CD14-positive monocyte (primary cell): ENCODE measurements around the gene RDX. TPM values are rescaled to one million over a fixed set of nuclear protein-coding genes. Genes with fewer than 3 reads are reported as not detected.
A peak's percentile ranks its signal among the peaks of the same experiment; 100 is the strongest.

Experiments
- DNase-seq, 3 donors: peaks; one replicate each; pipeline ENCODE4 v3.0.0-alpha.2; 2011 to 2022
- H2AFZ ChIP-seq: 2 replicates; pipeline ENCODE4 v1.6.0; 2012; ENCODE audit warnings: mild to moderate bottlenecking, low read depth, low read length, inconsistent platforms; ENCODE audit not compliant: insufficient read depth, poor library complexity, severe bottlenecking
- H3K27ac ChIP-seq, 2 donors: 1 replicate in 1 of 2; 2 replicates in 1 of 2; pipeline ENCODE4 v1.5.1; 2012 to 2013; ENCODE audit warnings: low read length in 2 of 2, control low read depth in 1 of 2, inconsistent platforms in 1 of 2, low read depth in 1 of 2, mild to moderate bottlenecking in 1 of 2
- H3K27me3 ChIP-seq, 2 donors: one replicate each; pipeline versions ENCODE4 v1.6.0 to v1.6.1; 2011 to 2013; ENCODE audit warnings: low read length in 2 of 2; ENCODE audit not compliant: control insufficient read depth in 2 of 2, insufficient read depth in 2 of 2
- H3K36me3 ChIP-seq, 2 donors: replicated peaks in 1 of 2; 1 replicate in 1 of 2; 2 replicates in 1 of 2; pipeline versions ENCODE4 v1.5.1 to v1.6.1; 2012 to 2013; ENCODE audit warnings: low read length in 2 of 2, control low read depth in 1 of 2, inconsistent platforms in 1 of 2, mild to moderate bottlenecking in 1 of 2; ENCODE audit not compliant: insufficient read depth in 2 of 2, control insufficient read depth in 1 of 2
- H3K4me1 ChIP-seq, 2 donors: 1 replicate in 1 of 2; 2 replicates in 1 of 2; pipeline versions ENCODE4 v1.5.1 to v1.6.1; 2012 to 2013; ENCODE audit warnings: low read length in 2 of 2, control low read depth in 1 of 2, inconsistent platforms in 1 of 2, mild to moderate bottlenecking in 1 of 2, moderate library complexity in 1 of 2; ENCODE audit not compliant: insufficient read depth in 2 of 2, control insufficient read depth in 1 of 2
- H3K4me2 ChIP-seq: replicated peaks from 2 replicates; pipeline ENCODE3; 2012; ENCODE audit warnings: low read length, moderate library complexity, mild to moderate bottlenecking; ENCODE audit not compliant: poor library complexity, severe bottlenecking; ENCODE audit errors: extremely low read depth
- H3K4me3 ChIP-seq, 3 experiments: fragments of 200-600 bp in 1 of 3; sonication (generic) in 1 of 3; replicated peaks in 1 of 3; 1 replicate in 2 of 3; 2 replicates in 1 of 3; pipeline ENCODE4 v1.5.1; 2011 to 2013; ENCODE audit warnings: low read length in 3 of 3, mild to moderate bottlenecking in 3 of 3, control low read depth in 2 of 3, low read depth in 2 of 3, inconsistent platforms in 1 of 3, moderate library complexity in 1 of 3
- H3K79me2 ChIP-seq: 2 replicates; pipeline ENCODE4 v1.6.0; 2012; ENCODE audit warnings: mild to moderate bottlenecking, control low read depth, inconsistent platforms, low read length, moderate library complexity; ENCODE audit not compliant: insufficient read depth
- H3K9ac ChIP-seq: 2 replicates; pipeline ENCODE4 v1.6.0; 2017; ENCODE audit warnings: low read length, mild to moderate bottlenecking; ENCODE audit not compliant: insufficient read depth, poor library complexity, severe bottlenecking
- H3K9me3 ChIP-seq, 2 donors: replicated peaks in 1 of 2; 1 replicate in 1 of 2; 2 replicates in 1 of 2; pipeline versions ENCODE4 v1.5.1 to v1.6.1; 2012 to 2013; ENCODE audit warnings: low read length in 2 of 2, control low read depth in 1 of 2; ENCODE audit not compliant: control insufficient read depth in 1 of 2, insufficient read depth in 1 of 2
- H4K20me1 ChIP-seq: 2 replicates; pipeline ENCODE4 v1.6.0; 2012; ENCODE audit warnings: mild to moderate bottlenecking, low read length, control low read depth, moderate library complexity; ENCODE audit not compliant: insufficient read depth
- H3K27ac Mint-ChIP-seq, 7 donors: one replicate each; pipeline ENCODE4 v1.8.0; 2020; ENCODE audit warnings: mild to moderate bottlenecking in 7 of 7, mixed read lengths in 7 of 7, moderate library complexity in 6 of 7, inconsistent platforms in 2 of 7
- H3K27me3 Mint-ChIP-seq, 3 donors: one replicate each; pipeline ENCODE4 v1.8.0; 2021 to 2022; ENCODE audit warnings: low read depth in 3 of 3, mild to moderate bottlenecking in 3 of 3, mixed read lengths in 3 of 3, moderate library complexity in 3 of 3, inconsistent platforms in 1 of 3
- H3K36me3 Mint-ChIP-seq, 2 donors: one replicate each; pipeline ENCODE4 v1.8.0; 2020; ENCODE audit warnings: mixed read lengths in 2 of 2, inconsistent platforms in 1 of 2, mild to moderate bottlenecking in 1 of 2
- H3K4me1 Mint-ChIP-seq: one replicate; pipeline ENCODE4 v1.8.0; 2020; ENCODE audit warnings: mild to moderate bottlenecking, mixed read lengths
- H3K4me3 Mint-ChIP-seq, 2 donors: one replicate each; pipeline ENCODE4 v1.8.0; 2020; ENCODE audit warnings: mild to moderate bottlenecking in 2 of 2, mixed read lengths in 2 of 2, moderate library complexity in 1 of 2
- H3K9me3 Mint-ChIP-seq, 7 donors: one replicate each; pipeline ENCODE4 v1.8.0; 2020 to 2022; ENCODE audit warnings: mixed read lengths in 7 of 7, mild to moderate bottlenecking in 6 of 7, moderate library complexity in 6 of 7, inconsistent platforms in 2 of 7
- CTCF ChIP-seq: fragments of 200-600 bp; IDR thresholded peaks from one replicate; pipeline ENCODE4 v1.8.0; 2022; ENCODE audit warnings: antibody characterized with exemption, mild to moderate bottlenecking
- WGBS: methylation state at CpG from one replicate; pipeline ENCODE4 v1.1.5; 2013; ENCODE audit warnings: missing lambda C conversion rate; ENCODE audit not compliant: insufficient coverage; 5-methylcytosine and 5-hydroxymethylcytosine counted together
- intact Hi-C, 2 donors: fragments of 100-400 bp; cut with micrococcal nuclease; formaldehyde crosslinking; loops; one replicate each; pipeline versions ENCODE4 v1.15.0 to v1.15.1; 2023
- polyA plus RNA-seq, 3 donors: library from polyadenylated mRNA; depleted of rRNA in 1 of 3; unstranded in 2 of 3; stranded (reverse) in 1 of 3; fragments of 300-500 nt in 2 of 3; fragments of >200 nt in 1 of 3; fragmentation: Illumina TruSeq in 2 of 3; gene quantifications; 1 replicate in 2 of 3; 2 replicates in 1 of 3; pipeline ENCODE4 v1.2.3, GENCODE V29; 2012 to 2021

The RDX gene
- polyA plus RNA-seq, 3 donors, result 11.9 to 22.0 (median 20.9) TPM

- Histone ChIP-seq H4K20me1 (no peaks in the 10 kb centered on the region), H3K27me3 (no peaks in the 10 kb centered on the region), H3K9me3 (no peaks in the 10 kb centered on the region), H2AFZ (no peak overlapping the region), H3K36me3 (peaks cover 53 to 94% of the 10 kb centered on the region in 2 donors), H3K4me3 (no peak overlapping the region), H3K9ac (no peak overlapping the region), H3K4me2 (no peak overlapping the region), H3K27ac (peak overlapping the region in 1 of 2 donors; percentile 36), H3K79me2 (no peaks in the 10 kb centered on the region), H3K4me1 (no peaks in the 10 kb centered on the region)
- H3K4me3 Mint-ChIP-seq, result no peak overlapping the region
- H3K27me3 Mint-ChIP-seq, result no peaks in the 10 kb centered on the region
- 100% methylated on average over 1 of the region's 2 CpGs for WGBS
- intact Hi-C loops, result no loop called here
- TF ChIP-seq CTCF, result no peak
- no peak for DNase-seq
- H3K27ac Mint-ChIP-seq, result peak overlapping the region in 2 of 7 donors; percentile 10 to 46
- H3K9me3 Mint-ChIP-seq, result no peaks in the 10 kb centered on the region
- no peaks in the 10 kb centered on the region for H3K4me1 Mint-ChIP-seq
- peaks cover 50 to 60% of the 10 kb centered on the region in 2 donors for H3K36me3 Mint-ChIP-seq
These were observed 46.2 kb downstream of the RDX start for GRCh38 chr11:110250168-110250567.

GRCh38 chr11:110249766-110250165, 46.6 kb downstream of the RDX start:
- no peak overlapping the region for H3K4me3 ChIP-seq
- H3K4me2 ChIP-seq, result no peak overlapping the region
- H4K20me1 ChIP-seq, result no peaks in the 10 kb centered on the region
- 100% methylated on average over 2 of the region's 5 CpGs for WGBS
- H3K27ac Mint-ChIP-seq, result peak overlapping the region in 1 of 7 donors; percentile 52
- peaks cover 0 to 2% (median 0%) of the 10 kb centered on the region in 7 donors for H3K9me3 Mint-ChIP-seq
- DNase-seq, result no peak
- intact Hi-C loops, result no loop called here
- H3K4me3 Mint-ChIP-seq, result no peak overlapping the region
- no peaks in the 10 kb centered on the region for H3K79me2 ChIP-seq
- no peak overlapping the region for H2AFZ ChIP-seq
- H3K27ac ChIP-seq, result peak overlapping the region in 1 of 2 donors; percentile 36
- H3K36me3 Mint-ChIP-seq, result peaks cover 50 to 59% of the 10 kb centered on the region in 2 donors
- no peaks in the 10 kb centered on the region for H3K9me3 ChIP-seq
- H3K27me3 Mint-ChIP-seq, result no peaks in the 10 kb centered on the region
- TF ChIP-seq CTCF, result no peak
- H3K9ac ChIP-seq, result no peak overlapping the region
- H3K4me1 Mint-ChIP-seq, result no peaks in the 10 kb centered on the region
- peaks cover 50 to 94% of the 10 kb centered on the region in 2 donors for H3K36me3 ChIP-seq
- H3K27me3 ChIP-seq, result no peaks in the 10 kb centered on the region
- H3K4me1 ChIP-seq, result no peaks in the 10 kb centered on the region
